DMS 273 (cell line): Measurements from ENCODE around the gene PLXND1.
A peak's percentile ranks its signal among the peaks of the same experiment; 100 is the strongest.
"Not testable (repeated sequence)": the region's sequence is repeated elsewhere in the genome, so short reads cannot be mapped to it uniquely, and the experiment has no call there.

Experiments used
- DNase-seq: peaks from one replicate; lab custom pipeline; 2025; ENCODE audit not compliant: unreplicated experiment; lab: John Stamatoyannopoulos, UW

The PLXND1 gene

DNA sequence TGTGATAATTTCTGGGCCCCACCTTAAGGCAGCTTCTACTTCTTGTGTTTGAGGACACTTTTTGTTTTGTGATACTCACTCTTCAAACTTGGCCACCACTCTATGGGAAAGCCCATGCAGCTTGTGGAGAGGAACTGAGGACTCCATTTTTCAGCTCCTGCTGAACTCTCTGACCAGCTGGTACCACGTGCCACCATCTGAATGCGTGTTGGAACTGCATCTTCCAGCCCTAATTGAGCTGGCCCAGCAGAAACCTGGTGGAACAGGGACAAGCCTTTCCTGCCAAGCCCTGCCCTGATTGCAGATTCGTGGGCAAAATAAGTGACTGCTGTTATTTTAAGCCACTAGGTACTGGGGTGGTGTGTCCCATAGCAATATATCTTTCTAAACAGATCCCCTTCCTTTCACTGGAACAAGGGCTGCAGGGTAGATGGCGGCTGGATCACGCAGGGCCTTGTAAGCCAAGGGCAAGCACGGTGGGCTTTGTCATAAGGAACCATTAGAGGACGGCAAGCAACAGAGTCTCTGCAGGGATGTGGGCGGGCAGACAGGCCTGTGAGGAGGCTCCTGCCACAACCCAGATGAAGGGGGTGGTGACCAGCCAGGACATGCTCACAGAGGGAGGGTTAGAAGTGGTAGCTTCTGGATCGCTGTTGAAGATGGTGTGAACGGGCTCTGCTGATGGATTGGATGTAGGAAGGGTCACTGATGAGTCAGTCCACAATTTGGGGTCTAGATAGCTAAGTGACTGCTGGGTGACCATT lies 54.0 kb downstream of the PLXND1 start:
- DNase-seq: peak; percentile 45

DNA sequence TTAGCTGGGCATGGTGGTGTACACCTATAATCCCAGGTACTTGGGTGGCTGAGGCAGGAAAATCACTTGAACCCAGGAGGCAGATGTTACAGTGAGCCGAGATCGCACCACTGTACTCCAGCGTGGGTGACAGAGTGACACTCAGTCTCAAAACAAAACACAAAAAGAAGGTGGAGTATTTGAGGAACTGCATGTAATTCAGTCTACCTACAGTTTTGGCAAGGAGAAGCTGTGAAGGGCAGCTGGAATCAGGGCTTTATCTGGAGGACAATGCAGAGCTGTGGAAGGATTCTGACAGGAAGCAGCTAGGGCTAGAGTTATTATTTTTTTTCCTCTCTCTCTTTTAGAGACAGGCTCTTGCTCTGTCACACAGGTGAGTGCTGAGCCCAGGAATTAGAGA lies 56.7 kb downstream of the PLXND1 start:
- no peak for DNase-seq

DNA sequence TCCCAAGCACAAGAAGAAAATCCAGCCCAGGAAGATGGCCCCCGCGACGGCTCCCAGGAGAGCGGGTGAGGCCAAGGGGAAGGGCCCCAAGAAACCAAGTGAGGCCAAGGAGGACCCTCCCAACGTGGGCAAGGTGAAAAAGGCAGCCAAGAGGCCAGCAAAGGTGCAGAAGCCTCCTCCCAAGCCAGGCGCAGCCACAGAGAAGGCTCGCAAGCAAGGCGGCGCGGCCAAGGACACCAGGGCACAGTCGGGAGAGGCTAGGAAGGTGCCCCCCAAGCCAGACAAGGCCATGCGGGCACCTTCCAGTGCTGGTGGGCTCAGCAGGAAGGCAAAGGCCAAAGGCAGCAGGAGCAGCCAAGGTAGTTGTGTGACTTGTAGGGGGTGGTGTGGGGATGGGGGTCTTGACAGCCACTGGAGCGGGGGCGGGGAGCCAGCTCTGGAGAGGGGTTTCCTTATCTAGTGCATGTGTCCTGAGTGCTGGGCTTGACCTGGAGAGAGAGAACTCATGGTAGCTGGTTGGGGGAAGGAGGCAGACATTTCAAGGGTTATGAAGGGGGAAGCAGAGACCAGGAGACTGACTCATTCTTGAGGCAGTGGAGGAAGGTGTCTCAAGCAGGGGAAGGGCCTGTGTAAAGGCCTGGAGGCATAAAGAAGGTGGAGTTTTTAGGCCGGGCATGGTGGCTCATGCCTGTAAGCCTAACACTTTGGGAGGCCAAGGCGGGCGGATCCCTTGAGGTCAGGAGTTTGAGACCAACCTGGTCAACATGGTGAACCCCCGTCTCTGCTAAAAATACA lies 57.3 kb downstream of the PLXND1 start:
- no peak for DNase-seq

DNA sequence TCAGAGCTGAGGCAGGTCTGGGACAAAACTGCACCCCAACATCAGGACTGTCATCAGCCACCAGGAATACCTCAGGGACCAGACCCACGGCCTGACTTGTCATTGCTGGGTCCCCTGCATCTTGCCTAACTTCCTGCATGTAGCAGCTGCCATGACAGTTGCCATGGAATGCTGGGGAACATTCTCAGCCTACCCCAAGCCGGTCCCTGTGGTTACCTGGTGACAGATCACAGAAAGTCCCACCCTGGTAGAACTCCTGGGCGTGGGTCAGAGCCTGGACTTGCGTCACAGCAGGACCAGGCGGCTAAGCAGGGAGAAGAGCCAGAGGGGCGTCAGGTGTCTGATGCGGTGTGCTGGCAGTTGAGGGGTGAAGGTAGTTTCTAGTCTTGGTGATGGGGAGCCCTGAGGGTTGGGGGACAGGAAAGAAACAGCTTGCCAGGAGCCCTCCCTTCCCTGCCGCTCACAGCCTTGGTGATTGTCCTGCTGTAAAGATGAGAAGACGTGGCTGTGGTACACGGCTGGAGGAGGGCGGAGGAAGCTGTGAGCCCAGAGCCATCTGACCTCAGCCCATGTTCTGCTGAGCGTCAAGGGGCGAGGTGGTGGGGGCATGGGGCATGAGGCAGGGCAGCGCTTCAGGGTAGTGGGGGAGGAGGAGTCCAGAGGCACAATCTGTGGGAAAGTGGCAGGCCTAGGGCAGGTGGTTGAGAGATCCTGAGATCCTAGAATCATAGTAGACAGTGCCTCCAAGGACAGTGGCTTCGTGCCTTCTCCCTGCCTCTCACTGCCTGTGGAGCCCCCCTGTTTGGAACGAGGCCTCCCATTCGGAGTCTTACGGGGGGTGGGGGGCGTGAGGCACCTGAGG lies 58.1 kb downstream of the PLXND1 start:
- no peak for DNase-seq

DNA sequence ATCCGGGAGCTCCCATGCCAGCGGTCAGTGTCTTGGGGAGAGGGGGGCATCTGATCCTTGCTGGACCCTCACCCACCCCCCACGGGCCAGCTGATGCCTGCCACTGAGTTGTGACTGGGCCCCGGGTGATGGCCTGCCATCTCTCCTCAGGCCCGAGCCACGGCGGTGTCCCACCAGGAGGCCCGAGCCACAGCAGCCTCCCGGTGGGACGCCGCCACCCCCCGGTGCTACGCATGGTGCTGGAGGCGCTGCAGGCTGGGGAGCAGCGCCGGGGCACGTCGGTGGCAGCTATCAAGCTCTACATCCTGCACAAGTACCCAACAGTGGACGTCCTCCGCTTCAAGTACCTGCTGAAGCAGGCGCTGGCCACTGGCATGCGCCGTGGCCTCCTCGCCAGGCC lies 59.2 kb downstream of the PLXND1 start:
- no peak for DNase-seq

DNA sequence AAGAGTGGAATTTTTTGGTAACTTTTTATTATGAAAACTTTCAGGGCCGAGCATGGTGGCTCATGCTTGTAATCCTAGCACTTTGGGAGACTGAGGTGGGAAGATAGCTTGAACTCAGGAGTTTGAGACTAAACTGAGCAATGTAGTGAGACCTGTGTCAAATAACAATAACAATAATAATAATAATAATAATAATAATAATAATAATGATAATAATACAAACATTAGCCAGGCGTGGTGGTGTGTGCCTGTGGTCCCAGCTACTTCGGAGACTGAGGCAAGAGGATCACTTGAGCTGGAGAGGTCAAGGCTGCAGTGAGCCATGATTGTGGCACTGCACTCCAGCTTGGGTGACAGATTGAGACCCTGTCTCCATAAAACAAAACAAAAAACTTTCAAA lies 60.5 kb downstream of the PLXND1 start:
- not testable (repeated sequence) for DNase-seq

DNA sequence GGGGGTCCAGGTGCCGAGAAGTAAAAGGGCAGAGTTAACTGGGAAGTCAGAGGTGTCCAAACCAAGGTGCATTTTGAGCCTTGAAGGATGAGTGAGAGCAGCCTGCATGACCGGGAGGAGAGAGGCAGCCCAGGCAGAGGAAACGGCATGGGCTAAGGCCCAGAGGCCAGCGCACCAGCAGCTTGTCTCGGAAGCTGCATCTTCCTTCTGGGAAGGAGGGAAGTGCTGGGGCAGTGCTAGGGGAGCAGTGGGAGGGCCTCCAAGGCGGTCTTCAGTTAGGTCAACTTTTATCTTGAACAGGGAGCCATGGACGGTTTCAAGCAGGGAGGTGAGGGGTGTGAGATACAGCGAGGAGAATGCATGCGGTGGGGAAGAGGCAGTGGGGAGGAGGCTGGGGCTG lies 62.5 kb downstream of the PLXND1 start:
- no peak for DNase-seq

DNA sequence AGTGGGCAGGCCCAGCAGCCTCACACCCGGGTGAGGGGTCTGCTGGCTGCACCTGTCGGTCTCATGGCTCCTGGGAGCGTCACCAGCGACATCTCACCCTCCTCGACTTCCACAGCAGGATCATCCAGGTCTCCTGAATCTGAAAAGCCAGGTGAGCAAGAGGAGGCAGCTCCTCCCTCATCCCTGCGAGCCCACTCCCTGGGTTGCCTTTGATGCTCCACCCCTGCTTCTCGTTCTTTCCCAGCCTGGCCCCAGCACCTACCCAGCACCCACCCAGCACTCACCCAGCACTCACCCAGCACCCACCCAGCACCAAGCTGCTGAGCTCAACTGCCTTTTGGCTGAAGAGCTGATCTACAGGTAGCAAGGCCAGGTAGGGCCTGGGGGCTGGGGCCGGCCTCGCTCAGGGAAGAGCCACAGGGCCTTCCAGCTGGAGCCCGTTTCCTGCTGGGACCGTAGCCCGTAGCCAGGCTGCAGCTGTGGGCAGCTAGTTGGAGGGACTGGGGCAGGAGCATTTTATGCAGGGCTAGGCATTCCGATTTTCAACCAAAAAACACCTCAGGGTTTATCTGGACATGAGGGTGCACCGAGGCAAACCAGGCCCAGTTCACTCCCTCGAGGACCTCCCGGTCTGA lies 63.2 kb downstream of the PLXND1 start, which contains the start of gene H1-8:
Gene H1-8, plus strand, starts transcription at position 20 of the 635 bp plus-strand sequence. Its CDS starts 44 bp downstream, at position 64.
- no peak for DNase-seq

DNA sequence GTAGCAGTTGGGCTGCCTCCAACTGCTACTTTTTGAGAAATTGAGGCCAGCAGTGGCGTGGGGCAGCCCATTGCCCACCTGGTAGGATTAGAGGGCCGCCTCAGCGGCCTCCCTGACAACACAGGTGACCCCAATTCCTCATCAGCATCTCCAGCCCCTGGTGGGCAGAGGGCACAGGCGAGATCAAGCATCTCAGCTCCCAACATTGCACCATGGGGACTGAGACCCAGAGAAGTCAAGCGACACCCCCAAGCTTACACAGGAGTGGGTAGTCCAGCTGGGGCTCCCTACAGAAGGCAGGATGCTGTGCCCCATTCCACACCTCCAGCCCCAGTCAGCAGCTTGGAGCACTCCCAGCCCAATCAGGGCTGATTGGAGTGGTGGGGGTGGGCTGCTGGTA lies 63.7 kb downstream of the PLXND1 start:
- DNase-seq: no peak

DNA sequence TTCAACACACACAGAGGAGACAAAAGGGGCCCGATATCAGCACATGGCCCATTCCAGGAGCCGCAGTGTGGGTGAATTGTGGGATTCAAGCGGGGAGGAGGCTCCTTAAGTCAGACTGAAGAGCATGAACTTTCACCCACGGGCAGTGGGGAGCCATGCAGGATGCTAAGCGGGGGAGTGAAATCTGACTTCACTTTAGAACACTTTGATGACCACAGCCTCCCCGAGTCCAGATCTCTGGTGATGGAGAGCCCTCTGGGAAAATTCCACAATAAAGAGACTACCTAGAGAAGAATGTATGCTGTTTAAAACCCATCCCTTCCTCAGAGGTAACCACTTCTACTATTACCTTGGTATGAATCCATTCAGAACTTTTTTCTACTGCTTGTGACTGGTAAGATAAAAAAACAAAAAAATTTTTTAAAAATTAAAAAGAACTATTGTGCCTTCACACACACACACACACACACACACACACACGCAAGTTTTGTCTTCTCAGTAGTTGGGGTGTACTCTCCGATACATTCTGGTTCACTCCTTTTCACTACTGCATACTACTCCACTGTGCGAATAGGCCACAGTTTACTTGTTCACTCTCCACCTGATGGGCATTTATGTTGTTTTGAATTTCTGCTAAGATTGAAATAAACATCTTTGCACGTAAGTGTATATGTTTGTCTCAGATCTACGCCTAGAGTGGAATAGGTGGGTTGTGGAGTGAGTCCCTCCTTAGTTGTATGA lies 65.5 kb downstream of the PLXND1 start:
- DNase-seq: no peak

DNA sequence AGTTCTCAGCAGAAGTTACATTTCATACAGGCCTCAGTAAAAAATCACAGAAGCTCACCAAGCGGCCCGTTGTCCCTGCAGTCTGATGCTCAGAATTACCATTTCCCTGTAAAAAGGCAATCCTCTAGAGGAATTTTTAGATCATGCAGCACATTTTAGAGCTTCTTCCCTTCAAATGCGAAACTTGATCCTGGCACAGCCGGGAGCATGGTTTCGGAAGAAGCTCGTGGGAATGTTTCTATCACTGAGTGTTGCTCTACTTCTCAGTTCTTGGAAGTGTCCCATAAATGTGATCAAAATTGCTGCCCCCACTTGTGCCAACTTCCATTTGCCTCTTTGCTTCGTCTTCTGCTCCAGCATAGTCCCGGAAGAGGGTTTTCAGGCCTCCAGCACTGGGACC lies 67.3 kb downstream of the PLXND1 start:
- DNase-seq: no peak

DNA sequence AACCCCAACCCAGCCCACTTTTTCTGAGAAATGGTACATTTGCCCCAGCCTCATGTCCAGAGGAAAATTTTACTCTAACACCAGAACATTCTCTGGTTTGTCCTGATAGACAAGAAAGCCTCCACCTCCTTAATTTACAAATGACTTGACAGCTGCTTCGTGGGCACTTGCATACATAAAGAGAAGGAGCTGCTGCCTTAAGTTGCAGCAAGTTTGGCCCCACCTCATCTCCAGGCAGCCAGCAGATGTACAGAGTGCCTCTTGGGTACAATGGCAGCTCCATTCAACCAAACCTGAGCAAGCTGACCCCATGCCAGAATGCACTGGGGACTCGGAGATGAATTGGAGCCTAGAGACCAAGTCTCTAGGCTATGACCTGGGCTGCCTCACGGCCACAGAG lies 69.7 kb downstream of the PLXND1 start:
- peak; percentile 68 for DNase-seq

DNA sequence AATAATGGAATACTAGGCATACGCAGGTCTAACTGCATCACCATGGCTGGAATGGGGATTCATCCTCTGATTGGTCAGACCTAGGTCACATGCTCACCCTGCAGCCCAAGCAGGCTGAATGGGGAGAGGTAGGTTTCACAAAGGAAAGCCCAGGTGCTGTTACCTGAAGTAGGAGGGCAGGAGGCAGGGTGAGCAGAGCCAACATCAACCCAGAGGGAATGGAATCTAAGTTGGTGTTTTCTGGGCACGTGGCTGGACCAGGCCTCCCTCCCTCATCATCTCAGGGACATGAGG lies 70.2 kb downstream of the PLXND1 start:
- DNase-seq: no peak

DNA sequence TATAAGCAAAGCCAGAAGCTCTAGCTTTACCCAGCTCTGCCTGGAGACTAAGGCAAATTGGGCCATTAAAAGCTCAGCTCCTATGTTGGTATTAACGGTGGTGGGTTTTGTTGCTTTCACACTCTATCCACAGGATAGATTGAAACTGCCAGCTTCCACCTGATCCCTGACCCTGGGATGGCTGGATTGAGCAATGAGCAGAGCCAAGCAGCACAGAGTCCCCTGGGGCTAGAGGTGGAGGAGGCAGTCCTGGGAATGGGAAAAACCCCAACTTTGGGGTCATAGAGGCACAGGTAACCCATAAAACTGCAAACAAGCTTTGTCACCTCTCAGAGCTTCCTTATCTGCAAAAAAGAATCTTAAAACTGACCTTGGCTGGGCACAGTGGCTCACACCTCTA lies 71.4 kb downstream of the PLXND1 start:
- peak; percentile 46 for DNase-seq

DNA sequence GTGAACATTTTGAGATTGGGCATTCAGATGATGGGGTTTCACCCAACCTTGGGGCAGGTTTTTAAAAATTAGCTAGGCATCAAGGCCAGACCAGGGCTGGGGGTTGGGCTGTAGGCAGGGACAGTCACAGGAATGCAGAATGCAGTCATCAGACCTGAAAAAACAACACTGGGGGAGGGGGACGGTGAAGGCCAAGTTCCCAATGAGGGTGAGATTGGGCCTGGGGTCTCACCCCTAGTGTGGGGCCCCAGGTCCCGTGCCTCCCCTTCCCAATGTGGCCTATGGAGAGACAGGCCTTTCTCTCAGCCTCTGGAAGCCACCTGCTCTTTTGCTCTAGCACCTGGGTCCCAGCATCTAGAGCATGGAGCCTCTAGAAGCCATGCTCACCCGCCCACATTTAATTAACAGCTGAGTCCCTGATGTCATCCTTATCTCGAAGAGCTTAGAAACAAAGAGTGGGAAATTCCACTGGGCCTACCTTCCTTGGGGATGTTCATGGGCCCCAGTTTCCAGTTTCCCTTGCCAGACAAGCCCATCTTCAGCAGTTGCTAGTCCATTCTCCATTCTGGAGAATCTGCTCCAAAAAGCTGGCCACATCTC lies 71.9 kb downstream of the PLXND1 start:
- no peak for DNase-seq

DNA sequence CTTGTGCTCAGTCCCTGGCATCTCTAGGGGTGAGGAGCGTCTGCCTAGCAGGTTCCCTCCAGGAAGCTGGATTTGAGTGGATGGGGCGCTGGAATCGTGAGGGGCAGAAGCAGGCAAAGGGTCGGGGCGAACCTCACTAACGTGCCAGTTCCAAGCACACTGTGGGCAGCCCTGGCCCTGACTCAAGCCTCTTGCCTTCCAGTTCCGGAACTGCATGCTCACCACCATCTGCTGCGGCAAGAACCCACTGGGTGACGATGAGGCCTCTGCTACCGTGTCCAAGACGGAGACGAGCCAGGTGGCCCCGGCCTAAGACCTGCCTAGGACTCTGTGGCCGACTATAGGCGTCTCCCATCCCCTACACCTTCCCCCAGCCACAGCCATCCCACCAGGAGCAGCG lies 73.1 kb downstream of the PLXND1 start:
- DNase-seq: no peak

DNA sequence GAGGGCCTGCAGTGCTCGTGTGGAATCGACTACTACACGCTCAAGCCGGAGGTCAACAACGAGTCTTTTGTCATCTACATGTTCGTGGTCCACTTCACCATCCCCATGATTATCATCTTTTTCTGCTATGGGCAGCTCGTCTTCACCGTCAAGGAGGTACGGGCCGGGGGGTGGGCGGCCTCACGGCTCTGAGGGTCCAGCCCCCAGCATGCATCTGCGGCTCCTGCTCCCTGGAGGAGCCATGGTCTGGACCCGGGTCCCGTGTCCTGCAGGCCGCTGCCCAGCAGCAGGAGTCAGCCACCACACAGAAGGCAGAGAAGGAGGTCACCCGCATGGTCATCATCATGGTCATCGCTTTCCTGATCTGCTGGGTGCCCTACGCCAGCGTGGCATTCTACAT lies 74.2 kb downstream of the PLXND1 start:
- no peak for DNase-seq

DNA sequence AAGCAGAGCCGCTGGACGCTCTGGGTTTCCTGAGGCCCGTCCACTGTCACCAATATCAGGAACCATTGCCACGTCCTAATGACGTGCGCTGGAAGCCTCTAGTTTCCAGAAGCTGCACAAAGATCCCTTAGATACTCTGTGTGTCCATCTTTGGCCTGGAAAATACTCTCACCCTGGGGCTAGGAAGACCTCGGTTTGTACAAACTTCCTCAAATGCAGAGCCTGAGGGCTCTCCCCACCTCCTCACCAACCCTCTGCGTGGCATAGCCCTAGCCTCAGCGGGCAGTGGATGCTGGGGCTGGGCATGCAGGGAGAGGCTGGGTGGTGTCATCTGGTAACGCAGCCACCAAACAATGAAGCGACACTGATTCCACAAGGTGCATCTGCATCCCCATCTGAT lies 74.8 kb downstream of the PLXND1 start:
- no peak for DNase-seq

DNA sequence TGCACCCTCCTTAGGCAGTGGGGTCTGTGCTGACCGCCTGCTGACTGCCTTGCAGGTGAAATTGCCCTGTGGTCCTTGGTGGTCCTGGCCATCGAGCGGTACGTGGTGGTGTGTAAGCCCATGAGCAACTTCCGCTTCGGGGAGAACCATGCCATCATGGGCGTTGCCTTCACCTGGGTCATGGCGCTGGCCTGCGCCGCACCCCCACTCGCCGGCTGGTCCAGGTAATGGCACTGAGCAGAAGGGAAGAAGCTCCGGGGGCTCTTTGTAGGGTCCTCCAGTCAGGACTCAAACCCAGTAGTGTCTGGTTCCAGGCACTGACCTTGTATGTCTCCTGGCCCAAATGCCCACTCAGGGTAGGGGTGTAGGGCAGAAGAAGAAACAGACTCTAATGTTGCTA lies 75.7 kb downstream of the PLXND1 start:
- no peak for DNase-seq

DNA sequence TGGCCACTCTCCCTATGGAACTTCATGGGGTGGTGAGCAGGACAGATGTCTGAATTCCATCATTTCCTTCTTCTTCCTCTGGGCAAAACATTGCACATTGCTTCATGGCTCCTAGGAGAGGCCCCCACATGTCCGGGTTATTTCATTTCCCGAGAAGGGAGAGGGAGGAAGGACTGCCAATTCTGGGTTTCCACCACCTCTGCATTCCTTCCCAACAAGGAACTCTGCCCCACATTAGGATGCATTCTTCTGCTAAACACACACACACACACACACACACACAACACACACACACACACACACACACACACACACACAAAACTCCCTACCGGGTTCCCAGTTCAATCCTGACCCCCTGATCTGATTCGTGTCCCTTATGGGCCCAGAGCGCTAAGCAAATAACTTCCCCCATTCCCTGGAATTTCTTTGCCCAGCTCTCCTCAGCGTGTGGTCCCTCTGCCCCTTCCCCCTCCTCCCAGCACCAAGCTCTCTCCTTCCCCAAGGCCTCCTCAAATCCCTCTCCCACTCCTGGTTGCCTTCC lies 76.2 kb downstream of the PLXND1 start:
- peak; percentile 48 for DNase-seq
